ENCODE data around the gene SF3B1. TPM values are rescaled to one million over a fixed set of nuclear protein-coding genes. Genes with fewer than 3 reads are reported as not detected.
"Not testable (repeated sequence)": the region's sequence is repeated elsewhere in the genome, so short reads cannot be mapped to it uniquely, and the experiment has no call there.

The SF3B1 gene
- total RNA-seq, 3 donors from 2014 or later: 195 to 255 (median 238) TPM

- H3K36me3 ChIP-seq (ENCODE audit: low read depth): no peaks in the 10 kb centered on the region
- H3K9me3 ChIP-seq: no peaks in the 10 kb centered on the region
- no peak for TF ChIP-seq CTCF (IDR thresholded peaks at IDR 0.05)
- no peak for DNase-seq
- H3K4me3 ChIP-seq: no peak overlapping the region
- no peaks in the 10 kb centered on the region for H3K4me1 ChIP-seq (ENCODE audit: low read depth)
- intact Hi-C loops (cut with DNase I, micrococcal nuclease): no loop called here
- no peak for ATAC-seq
Observed at GRCh38 chr2:197345846-197346370, 88.9 kb downstream of the SF3B1 start.

GRCh38 chr2:197343968-197344367 is 90.9 kb downstream of the SF3B1 start:
- DNase-seq; H3K4me1 ChIP-seq (ENCODE audit: low read depth); ATAC-seq; H3K9me3 ChIP-seq; H3K36me3 ChIP-seq (ENCODE audit: low read depth); intact Hi-C loops (cut with DNase I, micrococcal nuclease); H3K4me3 ChIP-seq: not testable (repeated sequence)

- no peak for TF ChIP-seq CTCF (IDR thresholded peaks at IDR 0.05)
Observed at GRCh38 chr2:197340591-197340990, 94.2 kb downstream of the SF3B1 start.

More at GRCh38 chr2:197340591-197340990, 94.2 kb downstream of the SF3B1 start:
- H3K36me3 ChIP-seq (ENCODE audit: low read depth): no peaks in the 10 kb centered on the region
- intact Hi-C loops (cut with DNase I, micrococcal nuclease): no loop called here
- DNase-seq (no peak), ATAC-seq (no peak)
- H3K4me1 ChIP-seq (ENCODE audit: low read depth): no peaks in the 10 kb centered on the region
- no peak overlapping the region for H3K4me3 ChIP-seq
- H3K9me3 ChIP-seq: no peaks in the 10 kb centered on the region

Other genes with a start within 250 kb of the SF3B1 start
- gene ANKRD44, start 124.2 kb downstream of the SF3B1 start, total RNA-seq: 10 to 100 TPM in 2 of 3 donors, 1 to 10 TPM in 1; 9.7 to 25.7 (median 13.7) TPM
- gene COQ10B, start 18.5 kb upstream of the SF3B1 start, total RNA-seq: 10 to 100 TPM; 28.1 to 32.4 (median 31.7) TPM
- 100 to 1,000 TPM; 162 to 219 (median 172) TPM for gene HSPD1, start 64.8 kb upstream of the SF3B1 start, total RNA-seq
- gene HSPE1, start 65.4 kb upstream of the SF3B1 start, total RNA-seq: 100 to 1,000 TPM in 1 of 3 donors, 10 to 100 TPM in 2; 79.0 to 106 (median 84.8) TPM
- gene MOB4, start 81.0 kb upstream of the SF3B1 start, total RNA-seq: 10 to 100 TPM; 17.6 to 26.9 (median 26.4) TPM
- gene RFTN2, start 240.6 kb upstream of the SF3B1 start, total RNA-seq: 1 to 10 TPM; 1.9 to 5.5 (median 2.0) TPM